GM12873 (cell line): ENCODE measurements around the gene BACH2.

Source experiments
- CTCF ChIP-seq: IDR thresholded peaks from 2 replicates; pipeline ENCODE4 v1.5.1; 2012; ENCODE audit warnings: low read depth, mild to moderate bottlenecking, moderate library complexity, low read length, control low read depth; ENCODE audit not compliant: insufficient read depth; ENCODE audit errors: missing control alignments

The BACH2 gene

GRCh38 chr6:90296341-90297114, at the start of gene BACH2:
Gene BACH2 (minus strand): TSS chr6:90296843. CDS start chr6:90008844, 287,999 bp downstream.
- TF ChIP-seq CTCF: peak; percentile 7

- TF ChIP-seq CTCF: no peak
These were observed 46.9 kb upstream of the BACH2 start for GRCh38 chr6:90343576-90343975.

GRCh38 chr6:90338409-90338808, 41.8 kb upstream of the BACH2 start:
- no peak for TF ChIP-seq CTCF

GRCh38 chr6:90336388-90336947, 39.8 kb upstream of the BACH2 start:
- TF ChIP-seq CTCF: no peak

- TF ChIP-seq CTCF: no peak
These were observed 37.3 kb upstream of the BACH2 start for GRCh38 chr6:90333928-90334327.

GRCh38 chr6:90329386-90330077, 32.9 kb upstream of the BACH2 start:
- no peak for TF ChIP-seq CTCF

GRCh38 chr6:90328004-90328403, 31.4 kb upstream of the BACH2 start:
- TF ChIP-seq CTCF: no peak
